ENCODE measurements around the gene CFAP77. TPM values are rescaled to one million over a fixed set of nuclear protein-coding genes. Genes with fewer than 3 reads are reported as not detected.
"Not testable (repeated sequence)": the region's sequence is repeated elsewhere in the genome, so short reads cannot be mapped to it uniquely, and the experiment has no call there.

Gene CFAP77
- total RNA-seq, 4 donors from 2014 or later, result not detected

- Histone ChIP-seq H3K4me1 (no peaks in the 10 kb centered on the region), H3K36me3 (no peaks in the 10 kb centered on the region), H3K4me3 (no peak overlapping the region), H3K27me3 (peaks cover 44% of the 10 kb centered on the region), H3K27ac (no peak overlapping the region), H3K9me3 (no peaks in the 10 kb centered on the region)
- WGBS, 2 donors (ENCODE audit: low coverage in 1 of 2), result 11 to 18% methylated on average over 4 of the region's 4 CpGs
- in situ Hi-C loops (cut with MboI; ENCODE audit: low pct_ligation_motif_present in 1 of 4, low pct_unique_long_range_greater_than_20kb in 1 of 4, low sequenced_read_pairs in 3 of 4) (no loop called here), intact Hi-C loops (cut with DNase I; ENCODE audit: low total_unique reads) (no loop called here)
- DNase-seq, result no peak
- TF ChIP-seq POLR2A (IDR thresholded peaks at IDR 0.05) (no peak), EP300 (IDR thresholded peaks at IDR 0.05; ENCODE audit: low read depth) (no peak), POLR2AphosphoS5 (IDR thresholded peaks at IDR 0.05) (no peak), CTCF (IDR thresholded peaks at IDR 0.05) (no peak)
Measured at GRCh38 chr9:132562306-132562573, 152.2 kb downstream of the CFAP77 start.

GRCh38 chr9:132564526-132564925 is 154.5 kb downstream of the CFAP77 start:
- Histone ChIP-seq H3K36me3 (no peaks in the 10 kb centered on the region), H3K4me1 (no peaks in the 10 kb centered on the region), H3K27me3 (peaks cover 40% of the 10 kb centered on the region), H3K27ac (no peak overlapping the region), H3K9me3 (no peaks in the 10 kb centered on the region), H3K4me3 (no peak overlapping the region)
- no peak for DNase-seq
- intact Hi-C loops (cut with DNase I; ENCODE audit: low total_unique reads), result no loop called here
- 74 to 88% methylated on average over 6 of the region's 6 CpGs for WGBS, 2 donors (ENCODE audit: low coverage in 1 of 2)
- in situ Hi-C loops (cut with MboI; ENCODE audit: low pct_ligation_motif_present in 1 of 4, low pct_unique_long_range_greater_than_20kb in 1 of 4, low sequenced_read_pairs in 3 of 4), result no loop called here
- no peak for TF ChIP-seq CTCF (IDR thresholded peaks at IDR 0.05)
- TF ChIP-seq POLR2A (IDR thresholded peaks at IDR 0.05), result no peak
- TF ChIP-seq POLR2AphosphoS5 (IDR thresholded peaks at IDR 0.05), result no peak
- TF ChIP-seq EP300 (IDR thresholded peaks at IDR 0.05; ENCODE audit: low read depth), result no peak

GRCh38 chr9:132568787-132569186 is 158.8 kb downstream of the CFAP77 start:
- H3K9me3 ChIP-seq; H3K36me3 ChIP-seq; H3K4me3 ChIP-seq; H3K27ac ChIP-seq; in situ Hi-C loops (cut with MboI; ENCODE audit: low pct_ligation_motif_present in 1 of 4, low pct_unique_long_range_greater_than_20kb in 1 of 4, low sequenced_read_pairs in 3 of 4); DNase-seq; intact Hi-C loops (cut with DNase I; ENCODE audit: low total_unique reads); H3K4me1 ChIP-seq: not testable (repeated sequence)
- 59% methylated on average over 2 of the region's 2 CpGs; no CpG with 5 or more reads in 1 of the 2 donors for WGBS, 2 donors (ENCODE audit: low coverage in 1 of 2)
- peaks cover 24% of the 10 kb centered on the region for H3K27me3 ChIP-seq

GRCh38 chr9:132571806-132572600 is 162.0 kb downstream of the CFAP77 start:
- Histone ChIP-seq H3K9me3 (no peaks in the 10 kb centered on the region), H3K27me3 (peaks cover 49% of the 10 kb centered on the region), H3K4me3 (no peak overlapping the region), H3K27ac (no peak overlapping the region), H3K4me1 (no peaks in the 10 kb centered on the region), H3K36me3 (no peaks in the 10 kb centered on the region)
- in situ Hi-C loops (cut with MboI; ENCODE audit: low pct_ligation_motif_present in 1 of 4, low pct_unique_long_range_greater_than_20kb in 1 of 4, low sequenced_read_pairs in 3 of 4), result loop anchor here in 1 of 4 donors (10.0 kb wide), 1 partner anchor 57 kb away; no protein-coding TSS in a partner anchor
- 78 to 83% methylated on average over 4 to 15 of the region's 15 CpGs for WGBS, 2 donors (ENCODE audit: low coverage in 1 of 2)
- TF ChIP-seq EP300 (IDR thresholded peaks at IDR 0.05; ENCODE audit: low read depth), result no peak
- DNase-seq, result no peak
- intact Hi-C loops (cut with DNase I; ENCODE audit: low total_unique reads), result no loop called here

GRCh38 chr9:132572921-132573320 is 162.9 kb downstream of the CFAP77 start:
- TF ChIP-seq POLR2AphosphoS5 (IDR thresholded peaks at IDR 0.05) (no peak), POLR2A (IDR thresholded peaks at IDR 0.05) (no peak), CTCF (IDR thresholded peaks at IDR 0.05) (no peak), EP300 (IDR thresholded peaks at IDR 0.05; ENCODE audit: low read depth) (no peak)
- intact Hi-C loops (cut with DNase I; ENCODE audit: low total_unique reads), result no loop called here
- 45 to 54% methylated on average over 4 to 8 of the region's 8 CpGs for WGBS, 2 donors (ENCODE audit: low coverage in 1 of 2)
- Histone ChIP-seq H3K9me3 (no peaks in the 10 kb centered on the region), H3K4me3 (no peak overlapping the region), H3K27me3 (peaks cover 58% of the 10 kb centered on the region), H3K36me3 (no peaks in the 10 kb centered on the region), H3K27ac (no peak overlapping the region), H3K4me1 (no peaks in the 10 kb centered on the region)
- no peak for DNase-seq
- in situ Hi-C loops (cut with MboI; ENCODE audit: low pct_ligation_motif_present in 1 of 4, low pct_unique_long_range_greater_than_20kb in 1 of 4, low sequenced_read_pairs in 3 of 4), result loop anchor here in 1 of 4 donors (10.0 kb wide), 1 partner anchor 58 kb away; no protein-coding TSS in a partner anchor

Measured in transverse colon (tissue), 4 donors.